GM04504 (cell line): ENCODE measurements around the gene TARM1.
A peak's percentile ranks its signal among the peaks of the same experiment; 100 is the strongest.

Experiments
- DNase-seq: peaks from one replicate; pipeline ENCODE4 v3.0.0-alpha.2; 2012; ENCODE audit warnings: low read depth

TARM1 gene

GRCh38 chr19:54081032-54081431 lies at the start of gene TARM1:
Gene TARM1 (minus strand): TSS chr19:54081365. CDS start chr19:54081340, 25 bp downstream.
- DNase-seq, result no peak

- DNase-seq, result no peak
These were observed 48.4 kb upstream of the TARM1 start for GRCh38 chr19:54129617-54129996.

GRCh38 chr19:54128796-54129616 lies 47.8 kb upstream of the TARM1 start:
- DNase-seq, result no peak

- no peak for DNase-seq
These were observed 47.2 kb upstream of the TARM1 start for GRCh38 chr19:54128441-54128725.

GRCh38 chr19:54127688-54128440 lies 46.7 kb upstream of the TARM1 start:
- no peak for DNase-seq

- DNase-seq, result no peak
These were observed 44.5 kb upstream of the TARM1 start for GRCh38 chr19:54125713-54126112.

- DNase-seq, result no peak
These were observed 43.2 kb upstream of the TARM1 start for GRCh38 chr19:54124393-54124792.

- DNase-seq, result no peak
These were observed 42.5 kb upstream of the TARM1 start for GRCh38 chr19:54123682-54124081.

- DNase-seq, result no peak
These were observed 40.1 kb upstream of the TARM1 start for GRCh38 chr19:54121259-54121658.

- DNase-seq, result peak; percentile 96
These were observed 34.2 kb upstream of the TARM1 start, which contains the start of the genes PRPF31 and TFPT for GRCh38 chr19:54115109-54116063. Gene PRPF31 (plus strand): TSS chr19:54115754. CDS start chr19:54118279, 2,525 bp downstream. Gene TFPT (minus strand): TSS chr19:54115657. CDS start chr19:54115269, 388 bp downstream.

- no peak for DNase-seq
These were observed 33.4 kb upstream of the TARM1 start for GRCh38 chr19:54114340-54115108.

GRCh38 chr19:54109651-54110050 lies 28.5 kb upstream of the TARM1 start:
- no peak for DNase-seq

- DNase-seq, result no peak
These were observed 27.3 kb upstream of the TARM1 start for GRCh38 chr19:54108496-54108895.

GRCh38 chr19:54107876-54108490 lies 26.8 kb upstream of the TARM1 start:
- no peak for DNase-seq

- no peak for DNase-seq
These were observed 25.6 kb upstream of the TARM1 start for GRCh38 chr19:54106716-54107115.

- DNase-seq, result no peak
These were observed 24.6 kb upstream of the TARM1 start for GRCh38 chr19:54105796-54106195.

GRCh38 chr19:54104998-54105715 lies 24.0 kb upstream of the TARM1 start:
- no peak for DNase-seq

GRCh38 chr19:54102421-54103169 lies 21.4 kb upstream of the TARM1 start, which contains the start of gene NDUFA3:
Gene NDUFA3 (plus strand): TSS chr19:54102855. CDS start chr19:54102879, 24 bp downstream.
- DNase-seq, result peak; percentile 98

GRCh38 chr19:54100561-54100960 lies 19.4 kb upstream of the TARM1 start, which contains the start of gene OSCAR:
Gene OSCAR (minus strand): TSS chr19:54100803. CDS start chr19:54100792, 11 bp downstream.
- DNase-seq, result no peak
